Stimulated activated CD4-positive, alpha-beta T cell treated with anti-CD3 and anti-CD28 coated beads, Interleukin-1b, Interleukin-23, amount 100 ng/mL, for 24 hours (primary cell): ENCODE data around the gene RAB1B.
"Not testable (repeated sequence)": the region's sequence is repeated elsewhere in the genome, so short reads cannot be mapped to it uniquely, and the experiment has no call there.

Experiments
- DNase-seq, 4 experiments: peaks; one replicate each; pipeline ENCODE4 v3.0.0-alpha.2; 2020; ENCODE audit warnings: low read depth in 4 of 4, low spot score in 1 of 4

RAB1B gene

GRCh38 chr11:66294626-66295620 is 26.5 kb downstream of the RAB1B start:
- no peak for DNase-seq

- no peak for DNase-seq
Observed at GRCh38 chr11:66297610-66298009, 29.2 kb downstream of the RAB1B start.

- DNase-seq, result no peak
Observed at GRCh38 chr11:66299186-66299585, 30.7 kb downstream of the RAB1B start.

GRCh38 chr11:66302656-66303055 is 34.2 kb downstream of the RAB1B start:
- no peak for DNase-seq

GRCh38 chr11:66309475-66309874 is 41.0 kb downstream of the RAB1B start:
- no peak for DNase-seq

- DNase-seq, result no peak
Observed at GRCh38 chr11:66310324-66310723, 41.9 kb downstream of the RAB1B start.

GRCh38 chr11:66310803-66311440 is 42.5 kb downstream of the RAB1B start:
- not testable (repeated sequence) for DNase-seq

- DNase-seq, result no peak
Observed at GRCh38 chr11:66311470-66311964, 43.1 kb downstream of the RAB1B start.

- peak; percentile 67 to 92 (median 92) for DNase-seq
Observed at GRCh38 chr11:66311965-66312548, 43.6 kb downstream of the RAB1B start.

GRCh38 chr11:66312549-66313320 is 44.3 kb downstream of the RAB1B start:
- DNase-seq, result peak; percentile 90 to 98 (median 96)

- no peak for DNase-seq
Observed at GRCh38 chr11:66313321-66314185, 45.1 kb downstream of the RAB1B start.

- DNase-seq, result no peak
Observed at GRCh38 chr11:66314186-66314501, 45.7 kb downstream of the RAB1B start.

GRCh38 chr11:66314561-66315497 is 46.4 kb downstream of the RAB1B start:
- no peak for DNase-seq

- no peak for DNase-seq
Observed at GRCh38 chr11:66315498-66315885, 47.1 kb downstream of the RAB1B start.

GRCh38 chr11:66315921-66316811 is 47.7 kb downstream of the RAB1B start:
- no peak for DNase-seq

GRCh38 chr11:66316849-66317251 is 48.4 kb downstream of the RAB1B start, which contains the start of gene CD248:
Gene CD248, minus strand, starts transcription at chr11:66317044. Its CDS starts 17 bp downstream, at chr11:66317027.
- no peak for DNase-seq

GRCh38 chr11:66317322-66317722 is 48.9 kb downstream of the RAB1B start:
- no peak for DNase-seq
